Nephron (organoid): ENCODE data around the gene ZFP2.
A peak's percentile ranks its signal among the peaks of the same experiment; 100 is the strongest.
"Not testable (repeated sequence)": the region's sequence is repeated elsewhere in the genome, so short reads cannot be mapped to it uniquely, and the experiment has no call there.

Experiments used
- H3K27ac Mint-ChIP-seq, 3 experiments: 2 replicates each; pipeline ENCODE4 v1.8.0; 2020; ENCODE audit warnings: mixed read lengths in 3 of 3, mild to moderate bottlenecking in 2 of 3, moderate library complexity in 1 of 3
- H3K27me3 Mint-ChIP-seq: 2 replicates; pipeline ENCODE4 v1.8.0; 2021; ENCODE audit warnings: low read depth, mild to moderate bottlenecking, moderate library complexity, mixed read lengths
- H3K36me3 Mint-ChIP-seq: 2 replicates; pipeline ENCODE4 v1.8.0; 2020; ENCODE audit warnings: low read depth, mixed read lengths
- H3K4me1 Mint-ChIP-seq: 2 replicates; pipeline ENCODE4 v1.8.0; 2020; ENCODE audit warnings: mixed read lengths
- H3K4me3 Mint-ChIP-seq, 3 experiments: 2 replicates each; pipeline ENCODE4 v1.8.0; 2020; ENCODE audit warnings: mild to moderate bottlenecking in 3 of 3, mixed read lengths in 3 of 3, moderate library complexity in 2 of 3
- H3K9me3 Mint-ChIP-seq: 2 replicates; pipeline ENCODE4 v1.8.0; 2020; ENCODE audit warnings: mixed read lengths
- TF ChIP-seq, protein P1 (sequence below), 3 experiments: fragments of 200-600 bp; sonication (generic); IDR thresholded peaks; one replicate each; pipeline ENCODE4 v1.5.0; 2021; ENCODE audit warnings: antibody characterized with exemption in 3 of 3; ENCODE audit not compliant: unreplicated experiment in 3 of 3

The ZFP2 gene

DNA sequence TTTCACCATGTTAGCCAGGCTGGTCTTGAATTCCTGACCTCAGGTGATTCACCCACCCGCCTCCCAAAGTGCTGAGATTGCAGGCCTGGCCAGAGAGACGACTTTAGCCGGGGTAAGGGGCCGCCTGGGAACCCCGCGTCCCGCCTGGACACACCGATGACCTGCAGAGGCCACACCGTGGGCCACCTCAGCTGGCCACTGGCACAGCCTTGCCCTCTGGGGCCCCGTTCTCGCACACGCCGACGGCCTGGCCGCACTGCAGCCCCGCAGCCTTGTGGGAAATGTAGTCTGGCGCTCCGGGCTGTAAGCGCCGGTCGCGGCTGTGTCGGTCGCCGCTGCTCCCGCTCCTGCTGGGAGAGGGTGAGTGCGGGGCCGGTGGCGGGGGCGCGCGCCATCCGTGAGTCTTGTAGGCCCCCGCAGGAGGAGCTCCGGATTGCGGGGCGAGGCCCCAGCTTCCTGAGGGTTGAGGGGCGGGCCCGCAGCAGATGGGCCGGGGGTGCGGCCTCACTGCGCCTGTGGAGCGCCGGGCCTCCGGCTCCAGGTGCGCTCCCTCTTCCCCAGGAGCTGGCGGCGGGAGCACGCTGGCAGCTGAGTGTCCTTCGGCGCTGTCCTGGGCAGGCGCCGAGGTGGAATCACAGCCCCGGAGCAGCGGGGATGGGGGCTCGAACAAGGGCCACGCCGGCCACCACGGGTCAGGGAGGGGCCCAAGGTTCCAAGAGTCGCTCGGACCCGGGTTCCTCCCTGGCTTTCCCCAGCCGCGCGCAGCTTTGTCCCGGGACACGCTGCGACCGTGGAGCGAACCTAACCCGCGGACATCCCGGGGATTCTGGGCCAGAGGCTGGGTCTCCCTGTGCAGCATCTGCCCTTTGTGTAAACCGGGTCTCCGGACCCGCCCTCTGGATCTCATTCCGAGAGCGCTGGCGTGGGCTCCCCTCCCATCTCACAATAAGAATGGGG, at the start of gene ZFP2:
ZFP2 (plus strand) TSS at position 299 of the 957 bp plus-strand sequence. CDS start 35,401 bp downstream, outside the sequence.
- peak within 1 kb of the TSS; percentile 93 to 96 (median 95) for H3K27ac Mint-ChIP-seq

GRCh38 chr5:178849316-178849715, 46.4 kb upstream of the ZFP2 start:
- Mint-ChIP-seq H3K27me3 (peaks cover 3% of the 10 kb centered on the region), H3K36me3 (no peaks in the 10 kb centered on the region), H3K27ac (no peak overlapping the region), H3K9me3 (peaks cover 3% of the 10 kb centered on the region), H3K4me3 (no peak overlapping the region), H3K4me1 (no peaks in the 10 kb centered on the region)
- TF ChIP-seq, protein P1, sequence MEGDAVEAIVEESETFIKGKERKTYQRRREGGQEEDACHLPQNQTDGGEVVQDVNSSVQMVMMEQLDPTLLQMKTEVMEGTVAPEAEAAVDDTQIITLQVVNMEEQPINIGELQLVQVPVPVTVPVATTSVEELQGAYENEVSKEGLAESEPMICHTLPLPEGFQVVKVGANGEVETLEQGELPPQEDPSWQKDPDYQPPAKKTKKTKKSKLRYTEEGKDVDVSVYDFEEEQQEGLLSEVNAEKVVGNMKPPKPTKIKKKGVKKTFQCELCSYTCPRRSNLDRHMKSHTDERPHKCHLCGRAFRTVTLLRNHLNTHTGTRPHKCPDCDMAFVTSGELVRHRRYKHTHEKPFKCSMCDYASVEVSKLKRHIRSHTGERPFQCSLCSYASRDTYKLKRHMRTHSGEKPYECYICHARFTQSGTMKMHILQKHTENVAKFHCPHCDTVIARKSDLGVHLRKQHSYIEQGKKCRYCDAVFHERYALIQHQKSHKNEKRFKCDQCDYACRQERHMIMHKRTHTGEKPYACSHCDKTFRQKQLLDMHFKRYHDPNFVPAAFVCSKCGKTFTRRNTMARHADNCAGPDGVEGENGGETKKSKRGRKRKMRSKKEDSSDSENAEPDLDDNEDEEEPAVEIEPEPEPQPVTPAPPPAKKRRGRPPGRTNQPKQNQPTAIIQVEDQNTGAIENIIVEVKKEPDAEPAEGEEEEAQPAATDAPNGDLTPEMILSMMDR (IDR thresholded peaks at IDR 0.05; ENCODE audit: unreplicated experiment in 3 of 3), result no peak

More for the DNA sequence above, at the start of gene ZFP2:
- H3K4me1 Mint-ChIP-seq, result peaks cover 6% of the 10 kb centered on the region
- H3K36me3 Mint-ChIP-seq, result peaks cover 47% of the 10 kb centered on the region
- TF ChIP-seq, protein P1 (IDR thresholded peaks at IDR 0.05; ENCODE audit: unreplicated experiment in 3 of 3), result no peak
- no peaks in the 10 kb centered on the region for H3K27me3 Mint-ChIP-seq
- peak within 1 kb of the TSS; percentile 94 to 98 (median 98) for H3K4me3 Mint-ChIP-seq
- H3K9me3 Mint-ChIP-seq, result peaks cover 18% of the 10 kb centered on the region

DNA sequence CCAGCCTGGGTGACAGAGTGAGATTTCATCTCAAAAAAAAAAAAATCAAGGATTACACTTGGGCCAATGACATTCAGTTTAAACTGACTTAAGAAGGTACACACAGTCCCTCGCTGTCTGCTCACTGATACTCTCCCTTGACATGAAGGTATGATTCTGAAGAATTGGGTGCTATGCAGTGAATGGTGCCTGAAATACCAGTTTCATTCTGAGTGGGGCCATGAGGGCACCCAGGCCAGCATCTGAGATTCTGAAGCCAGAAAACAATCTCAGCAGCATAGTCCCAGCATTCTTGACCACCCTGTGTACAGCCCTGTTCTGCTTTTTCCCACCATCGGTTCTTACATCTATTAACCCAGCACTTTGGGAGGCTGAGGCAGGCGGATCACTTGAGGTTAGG, 43.8 kb upstream of the ZFP2 start:
- Mint-ChIP-seq H3K4me1 (no peaks in the 10 kb centered on the region), H3K9me3 (peaks cover 3% of the 10 kb centered on the region), H3K36me3 (no peaks in the 10 kb centered on the region), H3K27ac (no peak overlapping the region), H3K27me3 (peaks cover 10% of the 10 kb centered on the region), H3K4me3 (no peak overlapping the region)
- TF ChIP-seq, protein P1 (IDR thresholded peaks at IDR 0.05; ENCODE audit: unreplicated experiment in 3 of 3), result no peak

DNA sequence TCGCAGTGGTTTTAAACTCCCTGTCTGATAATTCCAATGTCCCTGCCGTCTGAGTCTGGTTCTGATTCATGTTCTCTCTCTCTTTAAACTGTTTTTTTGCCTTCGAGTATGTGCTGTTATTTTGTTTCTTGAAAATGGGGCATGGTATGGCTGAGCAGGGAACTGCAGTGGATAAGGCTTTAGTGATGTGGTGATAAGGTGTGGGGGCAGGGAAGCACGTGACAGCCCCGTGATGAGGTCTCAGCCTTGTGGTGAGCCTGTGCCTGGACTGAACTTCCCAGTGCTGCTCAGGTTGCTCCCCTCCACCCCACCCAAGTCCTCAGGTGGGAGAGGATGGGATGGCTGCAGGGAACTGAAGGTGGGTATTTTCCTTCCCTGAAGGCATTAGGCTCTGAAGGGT, 41.4 kb upstream of the ZFP2 start:
- TF ChIP-seq, protein P1 (IDR thresholded peaks at IDR 0.05; ENCODE audit: unreplicated experiment in 3 of 3), result no peak
- no peak overlapping the region for H3K27ac Mint-ChIP-seq
- peaks cover 3% of the 10 kb centered on the region for H3K9me3 Mint-ChIP-seq
- H3K4me3 Mint-ChIP-seq, result no peak overlapping the region
- H3K4me1 Mint-ChIP-seq, result no peaks in the 10 kb centered on the region
- H3K36me3 Mint-ChIP-seq, result no peaks in the 10 kb centered on the region
- H3K27me3 Mint-ChIP-seq, result peaks cover 7% of the 10 kb centered on the region

GRCh38 chr5:178859625-178860521, 35.8 kb upstream of the ZFP2 start, which contains the start of gene ZNF354B:
Gene ZNF354B, plus strand, starts transcription at chr5:178859953. Its CDS starts 1,095 bp downstream, at chr5:178861048.
- Mint-ChIP-seq H3K4me1 (peaks cover 18% of the 10 kb centered on the region), H3K27me3 (peaks cover 4% of the 10 kb centered on the region), H3K36me3 (peaks cover 28% of the 10 kb centered on the region), H3K27ac (peak within 1 kb of the TSS; percentile 69 to 92 (median 91)), H3K9me3 (no peaks in the 10 kb centered on the region), H3K4me3 (peak within 1 kb of the TSS; percentile 83 to 86 (median 84))
- TF ChIP-seq, protein P1 (IDR thresholded peaks at IDR 0.05; ENCODE audit: unreplicated experiment in 3 of 3), result no peak

GRCh38 chr5:178860615-178861014, 35.1 kb upstream of the ZFP2 start:
- H3K27me3 Mint-ChIP-seq, H3K9me3 Mint-ChIP-seq, H3K27ac Mint-ChIP-seq: not testable (repeated sequence)
- Mint-ChIP-seq H3K4me3 (peak overlapping the region; percentile 83 to 86 (median 84)), H3K4me1 (peaks cover 18% of the 10 kb centered on the region), H3K36me3 (peaks cover 35% of the 10 kb centered on the region)
